OCI-LY1 (cell line): ENCODE results near the gene MANBA.

Experiments used
- H2AFZ ChIP-seq: fragments of 200-600 bp; sonication (generic), shearing (Covaris generic); 2 replicates; pipeline ENCODE4 v1.6.0; 2014; ENCODE audit warnings: antibody characterized with exemption, mild to moderate bottlenecking, low read length
- H3F3A ChIP-seq: fragments of 200-600 bp; sonication (generic), shearing (Covaris generic); 2 replicates; pipeline ENCODE4 v1.6.0; 2014; ENCODE audit warnings: mild to moderate bottlenecking, antibody characterized with exemption, low read length, moderate library complexity; ENCODE audit not compliant: insufficient read depth
- H3K27ac ChIP-seq: fragments of 200-600 bp; sonication (generic); 2 replicates; pipeline ENCODE4 v1.5.1; 2014; ENCODE audit warnings: low read length, mixed run types, mild to moderate bottlenecking, low read depth; ENCODE audit not compliant: poor library complexity, severe bottlenecking
- H3K27me3 ChIP-seq: fragments of 200-600 bp; sonication (generic); 2 replicates; pipeline ENCODE4 v1.6.0; 2014; ENCODE audit warnings: antibody characterized with exemption, mild to moderate bottlenecking, low read length, moderate library complexity; ENCODE audit not compliant: insufficient read depth
- H3K36me3 ChIP-seq: fragments of 200-600 bp; sonication (generic); 2 replicates; pipeline ENCODE4 v1.6.1; 2014; ENCODE audit warnings: mild to moderate bottlenecking, antibody characterized with exemption, low read length, moderate library complexity, mixed read lengths; ENCODE audit not compliant: insufficient read depth
- H3K4me1 ChIP-seq: fragments of 200-600 bp; sonication (generic); 2 replicates; pipeline ENCODE4 v1.5.1; 2014; ENCODE audit warnings: mild to moderate bottlenecking, low read length, moderate library complexity; ENCODE audit not compliant: insufficient read depth, severe bottlenecking
- H3K4me2 ChIP-seq: fragments of 200-600 bp; sonication (generic), shearing (Covaris generic); 2 replicates; pipeline ENCODE4 v1.6.1; 2014; ENCODE audit warnings: low read length
- H3K4me3 ChIP-seq: fragments of 200-600 bp; sonication (generic); 2 replicates; pipeline ENCODE4 v1.5.1; 2014; ENCODE audit warnings: low read length, low read depth, mild to moderate bottlenecking, mixed read lengths; ENCODE audit not compliant: poor library complexity, severe bottlenecking
- H3K79me2 ChIP-seq: fragments of 200-600 bp; shearing (Covaris generic); 2 replicates; pipeline ENCODE4 v1.6.1; 2016; ENCODE audit warnings: mixed run types, low read length, mixed read lengths; ENCODE audit not compliant: insufficient read depth
- H3K9ac ChIP-seq: fragments of 200-600 bp; sonication (generic), shearing (Covaris generic); 2 replicates; pipeline ENCODE4 v1.6.1; 2014; ENCODE audit warnings: mild to moderate bottlenecking, low read length, mixed read lengths
- H3K9me2 ChIP-seq: fragments of 200-600 bp; sonication (generic), shearing (Covaris generic); 2 replicates; pipeline ENCODE4 v1.6.1; 2014; ENCODE audit warnings: low read depth, mild to moderate bottlenecking, low read length, mixed read lengths
- H3K9me3 ChIP-seq: fragments of 200-600 bp; shearing (Covaris generic); 2 replicates; pipeline ENCODE4 v1.6.1; 2014; ENCODE audit warnings: low read length, mixed read lengths
- H4K20me1 ChIP-seq: fragments of 200-600 bp; sonication (generic), shearing (Covaris generic); 2 replicates; pipeline ENCODE4 v1.6.0; 2016; ENCODE audit warnings: mild to moderate bottlenecking, low read length; ENCODE audit not compliant: insufficient read depth
- EZH2 ChIP-seq: fragments of 200-600 bp; sonication (generic), shearing (Covaris generic); IDR thresholded peaks from 2 replicates; pipeline ENCODE4 v1.8.0; 2017; ENCODE audit warnings: borderline replicate concordance, mixed run types, mild to moderate bottlenecking, antibody characterized with exemption, low read length, moderate library complexity, mixed read lengths
- TF ChIP-seq, protein P1 (sequence below): fragments of 200-600 bp; sonication (generic), shearing (Covaris generic); IDR thresholded peaks from 2 replicates; pipeline ENCODE4 v1.5.1; 2017; ENCODE audit warnings: mild to moderate bottlenecking, antibody characterized with exemption, low read length, moderate library complexity, mixed read lengths

MANBA gene

DNA sequence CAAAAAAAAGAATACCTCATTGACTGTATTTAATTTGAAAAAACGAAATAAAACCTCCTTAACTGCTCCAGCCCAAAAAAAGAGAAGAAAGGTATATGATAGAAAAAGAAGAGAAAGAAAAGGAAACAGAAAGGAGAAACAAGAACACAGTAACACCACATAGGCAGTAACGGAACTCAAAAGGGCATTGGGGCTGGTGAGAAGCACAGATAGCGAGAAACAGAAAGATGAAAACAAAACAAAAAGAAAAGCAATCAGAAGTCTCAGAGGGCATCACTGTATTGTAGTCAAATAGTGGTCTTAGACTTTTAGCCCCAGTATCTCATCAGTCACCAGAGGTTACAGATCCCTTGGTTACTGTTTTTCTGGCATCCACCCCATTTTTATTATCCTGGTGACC lies 171.0 kb downstream of the MANBA start:
- no peaks in the 10 kb centered on the region for H3K9me2 ChIP-seq
- H2AFZ ChIP-seq = no peak overlapping the region
- H3K36me3 ChIP-seq = peaks cover 81% of the 10 kb centered on the region
- H3K27me3 ChIP-seq = no peaks in the 10 kb centered on the region
- no peaks in the 10 kb centered on the region for H3K4me1 ChIP-seq
- no peaks in the 10 kb centered on the region for H3K79me2 ChIP-seq
- H3K4me2 ChIP-seq = no peak overlapping the region
- TF ChIP-seq EZH2 = no peak
- TF ChIP-seq, protein P1, sequence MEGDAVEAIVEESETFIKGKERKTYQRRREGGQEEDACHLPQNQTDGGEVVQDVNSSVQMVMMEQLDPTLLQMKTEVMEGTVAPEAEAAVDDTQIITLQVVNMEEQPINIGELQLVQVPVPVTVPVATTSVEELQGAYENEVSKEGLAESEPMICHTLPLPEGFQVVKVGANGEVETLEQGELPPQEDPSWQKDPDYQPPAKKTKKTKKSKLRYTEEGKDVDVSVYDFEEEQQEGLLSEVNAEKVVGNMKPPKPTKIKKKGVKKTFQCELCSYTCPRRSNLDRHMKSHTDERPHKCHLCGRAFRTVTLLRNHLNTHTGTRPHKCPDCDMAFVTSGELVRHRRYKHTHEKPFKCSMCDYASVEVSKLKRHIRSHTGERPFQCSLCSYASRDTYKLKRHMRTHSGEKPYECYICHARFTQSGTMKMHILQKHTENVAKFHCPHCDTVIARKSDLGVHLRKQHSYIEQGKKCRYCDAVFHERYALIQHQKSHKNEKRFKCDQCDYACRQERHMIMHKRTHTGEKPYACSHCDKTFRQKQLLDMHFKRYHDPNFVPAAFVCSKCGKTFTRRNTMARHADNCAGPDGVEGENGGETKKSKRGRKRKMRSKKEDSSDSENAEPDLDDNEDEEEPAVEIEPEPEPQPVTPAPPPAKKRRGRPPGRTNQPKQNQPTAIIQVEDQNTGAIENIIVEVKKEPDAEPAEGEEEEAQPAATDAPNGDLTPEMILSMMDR = no peak
- no peak overlapping the region for H3K9ac ChIP-seq
- no peak overlapping the region for H3K4me3 ChIP-seq
- no peaks in the 10 kb centered on the region for H3F3A ChIP-seq
- H3K9me3 ChIP-seq = no peaks in the 10 kb centered on the region
- no peaks in the 10 kb centered on the region for H4K20me1 ChIP-seq
- no peak overlapping the region for H3K27ac ChIP-seq

DNA sequence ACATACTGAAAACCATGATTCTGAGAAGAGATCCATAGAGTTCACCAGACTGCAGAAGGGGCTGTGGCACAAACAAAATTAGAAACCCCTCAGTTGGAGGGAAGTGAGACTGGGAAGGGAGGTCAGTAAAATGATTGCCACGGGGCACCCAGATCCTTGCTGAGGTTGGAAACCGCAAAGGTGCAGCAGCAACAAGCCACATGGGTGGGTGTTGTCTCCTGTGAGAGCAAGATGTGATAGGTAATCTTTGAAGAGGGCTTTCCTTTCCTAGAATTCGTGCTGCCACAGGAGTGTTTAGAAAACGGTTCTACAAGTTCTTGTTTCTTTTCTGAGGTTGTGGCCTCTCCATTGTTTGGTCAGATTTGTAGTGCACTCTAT lies 174.1 kb downstream of the MANBA start:
- Histone ChIP-seq H3K4me3 (no peak overlapping the region), H3F3A (no peaks in the 10 kb centered on the region), H2AFZ (no peak overlapping the region), H3K27ac (no peak overlapping the region), H3K9ac (no peak overlapping the region), H3K27me3 (no peaks in the 10 kb centered on the region), H3K79me2 (no peaks in the 10 kb centered on the region), H3K4me1 (no peaks in the 10 kb centered on the region), H3K4me2 (no peak overlapping the region), H3K9me2 (no peaks in the 10 kb centered on the region), H3K9me3 (no peaks in the 10 kb centered on the region), H3K36me3 (peaks cover 88% of the 10 kb centered on the region), H4K20me1 (no peaks in the 10 kb centered on the region)
- TF ChIP-seq, protein P1 = no peak
- no peak for TF ChIP-seq EZH2

DNA sequence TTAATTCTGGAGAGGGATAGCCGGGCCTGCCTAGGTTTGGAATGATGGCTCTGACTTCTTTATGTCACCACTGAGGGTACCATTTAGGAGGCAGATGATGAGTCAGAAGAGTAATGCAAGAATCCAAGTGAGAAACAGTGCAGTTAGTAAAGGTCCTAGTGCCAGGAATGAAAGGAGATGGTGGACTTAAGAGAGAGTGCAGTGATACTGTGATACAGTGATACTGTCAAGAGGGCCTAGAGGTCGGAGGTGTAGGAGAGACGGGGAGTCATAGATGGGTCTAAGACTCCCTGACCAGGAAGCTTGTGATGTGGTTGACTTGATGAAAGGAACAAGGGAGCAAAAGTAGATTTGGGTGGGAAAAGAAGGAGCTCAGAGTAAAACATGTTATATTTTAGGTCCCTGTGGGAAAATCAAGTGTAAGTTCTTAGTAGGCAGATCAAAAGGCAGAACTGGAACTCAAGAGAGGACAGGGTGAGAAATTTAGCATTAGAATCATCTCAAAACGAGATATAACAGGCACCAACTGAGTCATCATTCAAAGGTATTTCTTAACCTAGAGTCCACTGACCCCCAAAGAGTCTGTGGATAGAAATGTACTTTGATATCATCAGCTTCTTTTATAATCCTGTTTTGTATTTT lies 174.6 kb downstream of the MANBA start:
- Histone ChIP-seq H3K36me3 (peaks cover 88% of the 10 kb centered on the region), H3K4me1 (no peaks in the 10 kb centered on the region), H2AFZ (no peak overlapping the region), H3K9me2 (no peaks in the 10 kb centered on the region), H3F3A (no peaks in the 10 kb centered on the region), H3K79me2 (no peaks in the 10 kb centered on the region), H3K4me2 (no peak overlapping the region), H3K27me3 (no peaks in the 10 kb centered on the region), H3K9ac (no peak overlapping the region), H3K27ac (no peak overlapping the region), H3K9me3 (no peaks in the 10 kb centered on the region), H3K4me3 (no peak overlapping the region), H4K20me1 (no peaks in the 10 kb centered on the region)
- TF ChIP-seq EZH2 = no peak
- TF ChIP-seq, protein P1 = no peak
